Activated naive CD8-positive, alpha-beta T cell (primary cell): ENCODE measurements around the gene CADM4.
"Not testable (repeated sequence)": the region's sequence is repeated elsewhere in the genome, so short reads cannot be mapped to it uniquely, and the experiment has no call there.

Source experiments
- H3K27ac Mint-ChIP-seq: one replicate; pipeline ENCODE4 v1.8.0; 2021; ENCODE audit warnings: mixed read lengths
- H3K27me3 Mint-ChIP-seq: one replicate; pipeline ENCODE4 v1.8.0; 2021; ENCODE audit warnings: mixed read lengths
- H3K36me3 Mint-ChIP-seq: one replicate; pipeline ENCODE4 v1.8.0; 2021; ENCODE audit warnings: mixed read lengths
- H3K4me1 Mint-ChIP-seq: one replicate; pipeline ENCODE4 v1.8.0; 2021; ENCODE audit warnings: low read depth, mixed read lengths
- H3K4me3 Mint-ChIP-seq: one replicate; pipeline ENCODE4 v1.8.0; 2021; ENCODE audit warnings: mild to moderate bottlenecking, mixed read lengths
- H3K9me3 Mint-ChIP-seq: one replicate; pipeline ENCODE4 v1.8.0; 2021; ENCODE audit warnings: low read depth, mixed read lengths

CADM4 gene

DNA sequence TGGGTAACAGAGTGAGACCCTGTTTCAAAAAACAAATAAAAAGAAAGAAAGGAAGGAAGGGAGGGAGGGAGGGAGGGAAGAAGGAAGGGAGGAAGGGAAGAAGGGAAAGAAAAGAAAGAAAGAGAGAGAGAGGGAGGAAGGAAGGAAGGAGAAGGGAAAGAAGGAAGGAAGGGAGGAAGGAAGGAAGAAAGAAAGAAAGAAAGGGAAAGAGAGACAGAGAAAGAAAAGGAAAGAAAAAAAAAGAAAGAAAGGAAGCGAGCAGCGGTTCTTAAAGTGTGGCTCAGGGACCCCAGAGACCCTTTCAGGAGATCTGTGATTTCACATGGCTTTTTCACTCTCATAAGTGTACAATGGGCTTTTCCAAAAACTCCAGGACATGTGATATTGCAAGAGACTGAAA lies 9.9 kb upstream of the CADM4 start:
- H3K9me3 Mint-ChIP-seq = no peaks in the 10 kb centered on the region
- no peaks in the 10 kb centered on the region for H3K27me3 Mint-ChIP-seq
- no peaks in the 10 kb centered on the region for H3K4me1 Mint-ChIP-seq
- no peak overlapping the region for H3K4me3 Mint-ChIP-seq
- no peak overlapping the region for H3K27ac Mint-ChIP-seq
- H3K36me3 Mint-ChIP-seq = peaks cover 6% of the 10 kb centered on the region

DNA sequence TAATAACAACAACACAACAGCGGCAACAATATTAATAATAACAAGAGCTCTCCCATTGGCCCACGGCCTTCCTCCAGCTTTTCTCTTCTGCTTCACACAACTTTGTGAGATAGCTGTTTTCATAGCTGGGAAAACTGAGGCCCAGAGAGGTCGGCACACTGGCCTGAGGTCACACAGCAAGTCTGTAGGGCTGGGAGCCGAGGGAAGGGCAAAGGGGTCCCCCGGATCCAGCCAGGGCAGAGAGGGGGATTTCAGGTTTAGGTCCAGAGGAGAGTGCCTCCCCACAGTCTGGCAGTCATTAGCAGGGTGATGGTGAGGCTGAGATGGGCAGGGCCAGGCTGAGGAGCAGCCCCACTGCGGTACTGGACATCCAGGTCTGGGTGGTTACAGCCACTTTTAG lies 9.0 kb upstream of the CADM4 start:
- Mint-ChIP-seq H3K27ac (peak overlapping the region; percentile 50), H3K4me3 (no peak overlapping the region), H3K36me3 (peaks cover 6% of the 10 kb centered on the region), H3K27me3 (no peaks in the 10 kb centered on the region), H3K4me1 (no peaks in the 10 kb centered on the region), H3K9me3 (no peaks in the 10 kb centered on the region)

DNA sequence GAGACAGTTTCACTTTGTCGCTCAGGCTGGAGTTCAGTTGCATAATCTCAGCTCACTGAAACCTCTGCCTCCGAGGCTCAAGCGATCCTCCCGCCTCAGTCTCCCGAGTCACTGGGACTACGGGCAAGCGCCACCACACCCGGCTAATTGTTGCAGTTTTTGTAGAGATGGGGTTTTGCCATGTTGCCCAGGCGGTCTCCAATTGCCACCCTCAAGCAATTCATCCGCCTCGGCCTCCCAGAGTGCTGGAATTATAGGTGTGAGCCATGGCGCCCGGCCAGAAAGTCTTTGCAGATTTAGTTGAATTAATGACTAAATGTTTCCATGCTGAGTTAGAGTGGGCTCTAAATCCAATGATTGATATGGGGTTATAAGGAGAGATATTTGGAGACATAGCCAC lies 4.5 kb upstream of the CADM4 start:
- Mint-ChIP-seq H3K9me3 (no peaks in the 10 kb centered on the region), H3K27me3 (peaks cover 6% of the 10 kb centered on the region), H3K27ac (no peak overlapping the region), H3K4me1 (peaks cover 9% of the 10 kb centered on the region), H3K4me3 (no peak overlapping the region), H3K36me3 (peaks cover 4% of the 10 kb centered on the region)

DNA sequence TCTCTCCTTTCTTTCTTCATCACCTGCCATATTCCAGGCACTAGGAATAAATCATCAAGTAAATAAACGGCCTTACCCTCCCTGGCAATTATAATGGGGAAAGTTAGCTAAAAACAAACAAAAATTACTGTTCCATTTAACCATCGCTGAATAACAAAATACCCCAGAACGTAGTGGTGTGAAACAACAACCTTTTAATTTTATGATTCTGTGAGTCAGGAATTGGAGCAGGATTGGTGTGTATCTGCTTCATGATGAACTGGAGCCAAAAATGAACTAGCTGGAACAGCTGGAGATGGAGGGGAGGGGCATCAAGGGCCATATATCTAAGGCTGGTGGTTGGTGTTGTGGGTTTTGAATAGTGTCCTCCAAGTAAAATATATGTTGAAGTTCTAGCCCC lies 3.7 kb upstream of the CADM4 start:
- H3K4me3 Mint-ChIP-seq = no peak overlapping the region
- H3K27ac Mint-ChIP-seq = no peak overlapping the region
- no peaks in the 10 kb centered on the region for H3K9me3 Mint-ChIP-seq
- H3K4me1 Mint-ChIP-seq = peaks cover 14% of the 10 kb centered on the region
- H3K36me3 Mint-ChIP-seq = peaks cover 4% of the 10 kb centered on the region
- peaks cover 10% of the 10 kb centered on the region for H3K27me3 Mint-ChIP-seq

DNA sequence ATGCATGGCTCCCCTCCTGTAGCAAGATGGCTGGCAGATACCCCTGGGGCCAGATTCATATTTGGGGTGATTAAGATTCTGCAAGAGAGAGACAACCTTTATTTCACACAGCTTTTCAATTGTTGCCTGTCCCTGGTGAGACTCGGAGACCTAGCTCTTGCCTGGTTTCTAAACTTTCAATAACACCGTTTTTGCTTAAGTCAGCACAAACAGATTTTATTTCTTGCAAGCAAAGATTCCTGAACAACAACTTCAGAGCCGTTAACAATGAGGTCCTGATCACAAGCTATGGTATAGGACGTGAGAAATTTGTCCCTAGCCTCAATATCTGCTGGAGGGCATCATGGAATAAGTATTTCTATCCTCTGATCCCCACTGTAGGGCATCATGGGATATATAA lies 2.9 kb upstream of the CADM4 start:
- peaks cover 16% of the 10 kb centered on the region for H3K4me1 Mint-ChIP-seq
- no peak overlapping the region for H3K4me3 Mint-ChIP-seq
- no peaks in the 10 kb centered on the region for H3K9me3 Mint-ChIP-seq
- H3K27me3 Mint-ChIP-seq = peaks cover 14% of the 10 kb centered on the region
- no peak overlapping the region for H3K27ac Mint-ChIP-seq
- H3K36me3 Mint-ChIP-seq = peaks cover 4% of the 10 kb centered on the region

DNA sequence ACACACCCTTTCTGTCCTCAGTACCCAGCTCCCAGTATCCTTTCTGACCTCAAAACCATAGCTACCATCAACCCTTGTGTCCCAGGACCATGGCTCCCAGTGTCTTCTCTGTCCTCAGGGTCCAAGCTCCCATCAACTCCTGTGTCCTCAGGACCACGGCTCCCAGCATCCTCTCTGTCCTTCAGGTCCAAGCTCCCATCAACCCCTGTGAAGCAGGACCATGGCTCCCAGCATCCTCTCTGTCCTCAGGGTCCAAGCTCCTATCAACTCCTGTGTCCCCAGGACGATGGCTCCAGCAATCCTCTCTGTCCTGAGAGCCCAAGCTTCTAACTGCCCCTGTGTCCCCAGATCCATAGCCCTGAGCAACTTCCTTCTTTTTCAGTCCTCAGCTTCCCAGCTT lies 1.7 kb upstream of the CADM4 start:
- Mint-ChIP-seq H3K36me3 (peaks cover 1% of the 10 kb centered on the region), H3K9me3 (no peaks in the 10 kb centered on the region), H3K27ac (peak overlapping the region; percentile 16), H3K4me1 (peaks cover 16% of the 10 kb centered on the region), H3K4me3 (peak overlapping the region; percentile 70), H3K27me3 (peaks cover 18% of the 10 kb centered on the region)

DNA sequence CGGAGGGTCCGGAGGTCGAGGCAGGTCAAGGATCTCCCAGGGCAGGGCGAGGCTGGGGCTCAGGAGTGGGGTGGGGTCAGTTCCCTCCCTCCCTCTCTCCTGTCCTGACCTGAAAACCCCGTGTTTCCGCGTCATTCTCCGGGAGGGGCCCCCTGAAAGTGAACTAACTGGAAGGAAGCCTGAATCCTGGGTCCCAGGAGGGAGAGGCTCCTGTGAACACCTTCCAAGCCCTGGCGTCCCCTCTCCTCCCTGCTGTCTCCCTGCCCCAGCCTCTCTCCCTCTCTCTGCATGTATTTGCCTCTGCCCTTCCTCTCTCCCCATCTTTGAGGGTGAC lies 741 bp upstream of the CADM4 start:
- peak overlapping the region; percentile 76 for H3K4me3 Mint-ChIP-seq
- H3K36me3 Mint-ChIP-seq = no peaks in the 10 kb centered on the region
- H3K27ac Mint-ChIP-seq = peak overlapping the region; percentile 34
- H3K4me1 Mint-ChIP-seq = peaks cover 16% of the 10 kb centered on the region
- no peaks in the 10 kb centered on the region for H3K9me3 Mint-ChIP-seq
- H3K27me3 Mint-ChIP-seq = peaks cover 18% of the 10 kb centered on the region

DNA sequence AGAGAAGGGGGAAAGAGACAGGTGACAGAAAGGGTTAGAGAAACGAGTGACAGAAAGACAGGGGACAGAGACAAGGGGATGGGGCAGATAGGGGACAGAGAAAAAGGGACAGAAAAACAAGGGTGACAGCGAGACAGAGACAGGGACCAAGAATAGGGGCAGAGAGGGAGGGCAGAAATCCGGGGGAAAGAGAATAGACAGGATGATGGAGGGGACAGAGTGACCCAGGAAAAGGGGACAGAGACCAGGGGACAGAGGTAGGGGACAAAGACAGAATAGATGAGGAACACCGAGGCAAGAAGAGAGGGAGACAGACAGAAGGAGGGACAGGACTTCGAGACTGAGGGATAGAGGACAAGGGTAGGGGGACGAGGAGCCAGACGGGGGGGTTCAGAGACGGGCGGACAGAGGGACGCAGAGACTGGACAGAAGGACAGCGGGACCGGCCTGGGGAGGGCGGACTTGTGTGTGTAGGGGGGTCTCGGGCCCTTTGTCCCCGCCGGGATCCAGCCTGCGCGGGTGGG lies 593 bp downstream of the CADM4 start:
- Mint-ChIP-seq H3K27ac (no peak overlapping the region), H3K9me3 (no peaks in the 10 kb centered on the region), H3K4me1 (peaks cover 16% of the 10 kb centered on the region), H3K36me3 (no peaks in the 10 kb centered on the region), H3K4me3 (peak overlapping the region; percentile 87), H3K27me3 (peaks cover 18% of the 10 kb centered on the region)

DNA sequence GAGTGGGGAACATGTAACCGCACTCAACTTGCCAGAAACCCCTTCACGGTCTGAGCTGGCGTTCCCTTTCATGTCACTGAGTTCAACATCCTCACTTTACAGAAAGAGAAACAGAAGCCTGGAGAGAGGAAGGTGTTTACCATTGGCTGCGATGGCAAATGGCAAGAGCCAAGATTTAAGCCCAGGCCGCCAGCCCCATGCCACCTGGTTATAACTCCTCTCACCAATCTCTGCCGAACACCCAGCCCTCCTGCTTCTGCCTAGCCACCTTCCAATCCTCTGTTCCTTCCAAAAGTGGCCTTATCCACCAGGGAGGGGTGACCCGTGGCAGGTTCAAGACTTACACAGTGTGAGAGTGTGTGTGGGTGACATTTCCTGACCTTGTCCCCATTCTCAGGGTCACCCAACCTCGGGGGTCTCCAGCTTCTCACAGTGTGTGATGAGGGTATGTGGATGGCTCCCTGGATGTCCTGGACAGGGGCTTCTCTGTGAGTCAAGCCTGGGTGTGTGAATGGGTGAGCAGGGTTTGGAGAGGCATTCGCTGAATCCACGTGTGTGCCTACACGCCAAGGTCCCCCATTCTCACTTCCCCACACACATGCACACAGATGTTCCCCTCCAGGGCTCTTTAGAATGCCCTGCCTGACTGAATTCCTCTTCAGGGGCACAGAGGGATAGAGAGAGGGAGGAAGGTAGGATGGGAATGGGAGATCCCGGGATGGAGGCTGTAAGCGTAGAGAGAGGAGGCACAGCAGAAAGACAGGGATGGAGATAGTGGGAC lies 1.2 kb downstream of the CADM4 start:
- no peaks in the 10 kb centered on the region for H3K9me3 Mint-ChIP-seq

DNA sequence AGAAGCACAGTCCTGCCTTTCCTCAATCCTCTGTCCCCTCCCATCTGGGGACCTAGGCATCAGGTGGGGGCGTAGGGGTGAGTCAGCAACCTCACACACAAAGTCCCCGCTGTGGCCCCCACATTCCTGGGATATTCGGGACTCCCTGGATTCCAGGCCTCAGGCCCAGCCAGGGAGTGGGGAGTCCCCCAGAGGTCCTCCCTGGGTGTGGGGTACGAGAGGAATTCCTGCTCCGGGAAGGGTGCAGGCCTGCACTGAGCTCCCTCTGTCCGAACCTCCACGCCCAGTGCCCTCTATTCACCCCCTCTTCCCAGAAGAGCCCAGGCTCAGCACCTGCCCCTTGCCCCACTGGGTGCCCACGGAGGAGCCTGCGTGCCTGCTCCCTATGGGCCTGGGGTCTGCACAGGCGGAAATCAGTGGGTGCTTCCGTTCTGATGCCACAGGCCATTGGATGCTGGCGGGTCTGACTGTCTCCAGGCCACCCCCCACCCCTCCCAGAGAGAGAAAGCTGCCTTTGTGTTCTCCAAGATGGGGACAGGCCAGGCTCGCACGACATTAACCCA lies 3.4 kb downstream of the CADM4 start:
- Mint-ChIP-seq H3K4me3 (no peak overlapping the region), H3K9me3 (no peaks in the 10 kb centered on the region), H3K36me3 (no peaks in the 10 kb centered on the region), H3K27me3 (peaks cover 17% of the 10 kb centered on the region), H3K4me1 (peaks cover 14% of the 10 kb centered on the region), H3K27ac (no peak overlapping the region)

More for the DNA sequence above, 1.2 kb downstream of the CADM4 start:
- Mint-ChIP-seq H3K27ac (no peak overlapping the region), H3K36me3 (no peaks in the 10 kb centered on the region), H3K4me1 (peaks cover 16% of the 10 kb centered on the region), H3K4me3 (peak overlapping the region; percentile 87), H3K27me3 (peaks cover 18% of the 10 kb centered on the region)

DNA sequence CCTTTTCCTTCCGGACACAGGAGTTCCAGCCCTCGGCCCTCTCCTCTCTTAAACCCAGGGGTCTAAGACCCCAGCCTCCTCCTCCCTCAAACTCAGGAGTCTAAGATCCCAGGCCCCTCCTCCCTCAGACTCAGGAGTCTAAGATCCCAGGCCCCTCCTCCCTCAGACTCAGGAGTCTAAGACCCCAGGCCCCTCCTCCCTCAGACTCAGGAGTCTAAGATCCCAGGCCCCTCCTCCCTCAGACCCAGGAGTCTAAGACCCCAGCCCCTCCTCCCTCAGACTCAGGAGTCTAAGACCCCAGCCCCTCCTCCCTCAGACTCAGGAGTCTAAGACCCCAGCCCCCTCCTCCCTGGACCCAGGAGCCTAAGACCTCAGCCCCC lies 4.1 kb downstream of the CADM4 start:
- H3K9me3 Mint-ChIP-seq, H3K4me3 Mint-ChIP-seq, H3K36me3 Mint-ChIP-seq, H3K27ac Mint-ChIP-seq: not testable (repeated sequence)
- Mint-ChIP-seq H3K27me3 (peaks cover 15% of the 10 kb centered on the region), H3K4me1 (peaks cover 11% of the 10 kb centered on the region)

DNA sequence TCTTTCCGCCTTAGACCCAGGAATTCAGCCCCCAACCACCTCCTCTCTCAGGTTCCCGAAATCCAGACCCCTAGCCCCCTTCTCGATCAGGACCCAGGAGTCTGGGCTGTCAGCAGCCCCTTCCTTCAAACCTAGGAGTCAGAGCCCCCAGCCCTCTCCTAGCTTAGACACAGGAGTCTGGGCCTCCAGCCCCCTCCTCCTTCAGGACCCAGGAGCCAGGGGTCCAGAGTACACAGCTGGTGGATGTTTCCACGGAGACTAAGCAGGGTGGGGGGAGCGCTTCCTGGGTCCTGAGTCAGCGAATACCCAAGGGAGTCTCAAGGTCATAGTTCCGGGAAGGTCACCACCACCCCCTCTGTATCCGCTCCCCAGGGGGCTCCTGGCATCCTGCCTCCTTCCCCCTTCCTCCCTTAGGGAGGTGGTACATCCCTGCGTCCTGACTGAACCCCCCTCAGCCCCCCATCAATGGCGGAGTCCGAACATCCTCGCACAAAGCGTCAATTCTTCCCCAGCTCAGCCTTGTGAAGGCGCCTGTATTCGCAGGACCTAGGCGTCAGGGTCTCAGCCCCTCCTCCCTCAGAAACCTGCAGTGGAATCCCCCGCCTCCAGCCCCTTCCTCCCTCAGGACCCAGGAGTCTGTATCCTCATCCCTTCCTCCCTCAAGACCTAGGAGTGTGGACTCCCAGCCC lies 4.6 kb downstream of the CADM4 start:
- Mint-ChIP-seq H3K36me3 (no peaks in the 10 kb centered on the region), H3K27me3 (peaks cover 15% of the 10 kb centered on the region), H3K9me3 (no peaks in the 10 kb centered on the region), H3K4me3 (no peak overlapping the region), H3K27ac (no peak overlapping the region), H3K4me1 (peaks cover 9% of the 10 kb centered on the region)

DNA sequence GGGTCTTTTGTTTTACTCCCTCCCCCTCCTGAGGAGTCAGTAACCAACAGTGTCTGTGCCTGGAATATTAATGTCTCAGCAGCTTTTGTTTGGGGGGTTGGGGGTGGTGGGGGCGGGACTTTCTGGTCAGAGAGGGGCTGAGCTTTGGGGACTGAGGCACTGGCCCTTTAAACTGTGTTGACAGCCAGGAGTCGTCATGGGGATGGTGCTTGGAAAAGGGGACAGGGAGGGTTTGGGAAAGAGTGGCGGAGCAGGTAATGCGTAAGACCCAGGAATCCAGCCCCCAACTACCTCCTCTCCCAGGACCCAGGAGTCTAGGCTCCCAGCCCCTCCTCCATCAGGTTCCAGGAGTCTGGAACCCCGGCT lies 5.2 kb downstream of the CADM4 start:
- Mint-ChIP-seq H3K9me3 (no peaks in the 10 kb centered on the region), H3K36me3 (no peaks in the 10 kb centered on the region), H3K27me3 (peaks cover 15% of the 10 kb centered on the region), H3K27ac (no peak overlapping the region), H3K4me1 (peaks cover 7% of the 10 kb centered on the region), H3K4me3 (no peak overlapping the region)

DNA sequence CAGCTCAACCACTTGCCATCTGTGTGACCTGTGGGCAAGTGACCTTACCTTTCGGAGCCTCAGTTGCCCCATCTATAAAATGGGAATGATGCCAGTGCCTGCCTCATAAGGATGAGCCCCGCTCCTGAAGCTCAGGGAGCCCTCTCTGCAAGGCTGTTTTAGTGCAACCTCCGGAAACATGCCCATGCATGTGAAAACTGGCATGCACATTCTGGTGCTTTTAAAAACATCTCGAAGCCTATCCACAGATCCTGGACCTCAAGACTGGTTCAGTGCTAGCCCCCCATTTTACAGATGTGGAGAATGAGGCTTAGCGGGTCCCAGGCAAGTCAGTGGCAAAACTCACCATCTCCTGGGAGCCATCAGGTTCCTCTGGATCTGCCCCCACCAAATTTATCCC lies 5.6 kb downstream of the CADM4 start:
- H3K27ac Mint-ChIP-seq = no peak overlapping the region
- no peaks in the 10 kb centered on the region for H3K36me3 Mint-ChIP-seq
- H3K27me3 Mint-ChIP-seq = peaks cover 14% of the 10 kb centered on the region
- peaks cover 6% of the 10 kb centered on the region for H3K4me1 Mint-ChIP-seq
- H3K9me3 Mint-ChIP-seq = no peaks in the 10 kb centered on the region
- no peak overlapping the region for H3K4me3 Mint-ChIP-seq

DNA sequence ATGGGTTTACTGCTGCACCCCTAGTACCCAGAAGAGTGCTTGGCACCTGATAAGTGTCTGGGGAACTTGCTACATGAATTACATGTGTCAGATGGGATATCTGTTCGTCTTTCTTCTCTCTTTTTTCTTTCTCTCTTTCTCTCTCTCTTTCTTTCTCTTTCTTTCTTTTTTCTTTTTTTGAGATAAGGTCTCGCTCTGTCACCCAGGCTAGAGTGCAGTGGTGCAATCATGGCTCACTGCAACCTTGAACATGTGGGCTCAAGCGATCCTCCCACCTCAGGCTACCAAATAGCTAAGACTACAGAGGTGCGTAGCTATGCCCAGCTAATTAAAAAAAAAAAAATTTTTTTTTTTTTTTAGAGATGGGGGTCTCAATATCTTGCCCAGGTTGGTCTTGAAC lies 6.1 kb downstream of the CADM4 start:
- no peak overlapping the region for H3K27ac Mint-ChIP-seq
- H3K4me1 Mint-ChIP-seq = peaks cover 2% of the 10 kb centered on the region
- H3K36me3 Mint-ChIP-seq = no peaks in the 10 kb centered on the region
- no peak overlapping the region for H3K4me3 Mint-ChIP-seq
- no peaks in the 10 kb centered on the region for H3K9me3 Mint-ChIP-seq
- peaks cover 10% of the 10 kb centered on the region for H3K27me3 Mint-ChIP-seq
